HL-60 (cell line): ENCODE measurements around the gene AKAP14.

Experiments used
- DNase-seq, 2 experiments: peaks; one replicate each; pipeline ENCODE4 v3.0.0-alpha.2; 2010 to 2020; ENCODE audit warnings: low read depth in 1 of 2, low spot score in 1 of 2
- H3K27ac ChIP-seq: fragments of 250-450 bp; sonication (Bioruptor Pico); replicated peaks from 2 replicates; pipeline ENCODE4 v1.5.1; 2020; ENCODE audit warnings: mild to moderate bottlenecking, moderate library complexity
- H3K27me3 ChIP-seq: fragments of 250-450 bp; sonication (Bioruptor Pico); 2 replicates; pipeline ENCODE4 v1.5.1; 2021; ENCODE audit warnings: mild to moderate bottlenecking, moderate library complexity; ENCODE audit not compliant: insufficient read depth, poor library complexity, severe bottlenecking
- H3K4me3 ChIP-seq: replicated peaks from 2 replicates; pipeline ENCODE4 v1.5.1; 2011; ENCODE audit warnings: mild to moderate bottlenecking, control low read depth, low read length; ENCODE audit not compliant: insufficient read depth
- GABPA ChIP-seq: IDR thresholded peaks from 2 replicates; pipeline ENCODE4 v1.6.1; 2012; ENCODE audit warnings: low read depth
- POLR2AphosphoS5 ChIP-seq: IDR thresholded peaks from 2 replicates; pipeline ENCODE4 v1.6.1; 2012; ENCODE audit warnings: low read depth
- SPI1 ChIP-seq: IDR thresholded peaks from 2 replicates; pipeline ENCODE4 v1.6.1; 2012; ENCODE audit warnings: low read depth, mild to moderate bottlenecking, borderline replicate concordance
- TF ChIP-seq, protein P1 (sequence below): IDR thresholded peaks from 2 replicates; pipeline ENCODE4 v1.6.1; 2012; ENCODE audit warnings: low read depth; ENCODE audit not compliant: insufficient replicate concordance
- TF ChIP-seq, protein P2 (sequence below): IDR thresholded peaks from one replicate; pipeline ENCODE4 v1.5.1; 2011; ENCODE audit warnings: low read length, control low read depth, inconsistent platforms; ENCODE audit not compliant: insufficient read depth

AKAP14 gene

DNA sequence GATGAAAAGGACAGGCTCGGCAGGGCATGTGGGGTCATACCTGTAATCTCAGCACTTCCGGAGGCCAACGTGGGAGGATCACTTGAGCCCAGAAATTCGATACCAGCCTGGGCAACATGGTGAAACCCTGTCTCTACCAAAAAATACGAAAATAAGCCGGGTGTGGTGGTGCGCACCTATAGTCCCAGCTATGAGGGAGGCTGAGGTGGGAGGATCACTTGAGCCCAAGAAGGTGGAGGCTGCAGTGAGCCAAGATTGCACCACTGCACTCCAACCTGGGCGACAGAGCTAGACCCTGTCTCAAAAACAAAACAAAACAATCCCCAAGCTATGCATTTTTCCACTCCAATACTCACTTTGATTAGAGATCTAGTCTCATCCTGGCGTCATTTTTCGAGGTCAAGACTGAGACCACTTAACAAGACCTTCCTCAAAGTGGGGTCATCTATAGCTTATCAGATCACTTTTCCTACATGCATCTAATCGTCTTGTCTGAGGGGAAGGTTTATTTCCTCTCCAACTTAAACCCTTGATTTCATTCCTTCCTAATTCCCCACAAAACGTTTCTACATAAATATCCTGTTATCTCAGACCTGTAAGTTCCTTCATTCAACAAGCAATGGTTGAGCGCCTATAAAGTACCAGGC lies 46.6 kb downstream of the AKAP14 start:
- no peak for DNase-seq
- H3K27ac ChIP-seq, result peak overlapping the region; percentile 78

DNA sequence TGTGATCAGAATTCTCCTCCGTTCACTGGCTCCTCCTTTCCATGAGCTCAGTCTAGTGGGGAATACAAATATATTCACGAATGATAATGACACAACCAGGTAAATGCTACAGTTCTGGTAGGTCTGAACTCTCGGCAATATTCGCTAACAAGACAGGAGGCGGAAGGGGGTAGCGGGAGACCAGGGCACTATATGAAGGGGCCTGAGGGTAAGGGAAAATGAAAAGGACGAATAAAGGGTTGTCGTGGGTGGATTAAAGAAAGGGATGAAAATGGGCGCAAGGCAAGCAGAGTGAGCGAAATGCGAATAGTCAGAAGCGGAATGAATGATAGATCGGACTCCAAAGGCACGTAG lies 47.1 kb downstream of the AKAP14 start:
- no peak for DNase-seq
- Histone ChIP-seq H3K27ac (peak overlapping the region; percentile 78), H3K27me3 (no peaks in the 10 kb centered on the region), H3K4me3 (peak overlapping the region; percentile 77)
- TF ChIP-seq SPI1, result no peak
- no peak for TF ChIP-seq POLR2AphosphoS5
- TF ChIP-seq, protein P1, sequence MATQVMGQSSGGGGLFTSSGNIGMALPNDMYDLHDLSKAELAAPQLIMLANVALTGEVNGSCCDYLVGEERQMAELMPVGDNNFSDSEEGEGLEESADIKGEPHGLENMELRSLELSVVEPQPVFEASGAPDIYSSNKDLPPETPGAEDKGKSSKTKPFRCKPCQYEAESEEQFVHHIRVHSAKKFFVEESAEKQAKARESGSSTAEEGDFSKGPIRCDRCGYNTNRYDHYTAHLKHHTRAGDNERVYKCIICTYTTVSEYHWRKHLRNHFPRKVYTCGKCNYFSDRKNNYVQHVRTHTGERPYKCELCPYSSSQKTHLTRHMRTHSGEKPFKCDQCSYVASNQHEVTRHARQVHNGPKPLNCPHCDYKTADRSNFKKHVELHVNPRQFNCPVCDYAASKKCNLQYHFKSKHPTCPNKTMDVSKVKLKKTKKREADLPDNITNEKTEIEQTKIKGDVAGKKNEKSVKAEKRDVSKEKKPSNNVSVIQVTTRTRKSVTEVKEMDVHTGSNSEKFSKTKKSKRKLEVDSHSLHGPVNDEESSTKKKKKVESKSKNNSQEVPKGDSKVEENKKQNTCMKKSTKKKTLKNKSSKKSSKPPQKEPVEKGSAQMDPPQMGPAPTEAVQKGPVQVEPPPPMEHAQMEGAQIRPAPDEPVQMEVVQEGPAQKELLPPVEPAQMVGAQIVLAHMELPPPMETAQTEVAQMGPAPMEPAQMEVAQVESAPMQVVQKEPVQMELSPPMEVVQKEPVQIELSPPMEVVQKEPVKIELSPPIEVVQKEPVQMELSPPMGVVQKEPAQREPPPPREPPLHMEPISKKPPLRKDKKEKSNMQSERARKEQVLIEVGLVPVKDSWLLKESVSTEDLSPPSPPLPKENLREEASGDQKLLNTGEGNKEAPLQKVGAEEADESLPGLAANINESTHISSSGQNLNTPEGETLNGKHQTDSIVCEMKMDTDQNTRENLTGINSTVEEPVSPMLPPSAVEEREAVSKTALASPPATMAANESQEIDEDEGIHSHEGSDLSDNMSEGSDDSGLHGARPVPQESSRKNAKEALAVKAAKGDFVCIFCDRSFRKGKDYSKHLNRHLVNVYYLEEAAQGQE, result no peak
- TF ChIP-seq, protein P2, sequence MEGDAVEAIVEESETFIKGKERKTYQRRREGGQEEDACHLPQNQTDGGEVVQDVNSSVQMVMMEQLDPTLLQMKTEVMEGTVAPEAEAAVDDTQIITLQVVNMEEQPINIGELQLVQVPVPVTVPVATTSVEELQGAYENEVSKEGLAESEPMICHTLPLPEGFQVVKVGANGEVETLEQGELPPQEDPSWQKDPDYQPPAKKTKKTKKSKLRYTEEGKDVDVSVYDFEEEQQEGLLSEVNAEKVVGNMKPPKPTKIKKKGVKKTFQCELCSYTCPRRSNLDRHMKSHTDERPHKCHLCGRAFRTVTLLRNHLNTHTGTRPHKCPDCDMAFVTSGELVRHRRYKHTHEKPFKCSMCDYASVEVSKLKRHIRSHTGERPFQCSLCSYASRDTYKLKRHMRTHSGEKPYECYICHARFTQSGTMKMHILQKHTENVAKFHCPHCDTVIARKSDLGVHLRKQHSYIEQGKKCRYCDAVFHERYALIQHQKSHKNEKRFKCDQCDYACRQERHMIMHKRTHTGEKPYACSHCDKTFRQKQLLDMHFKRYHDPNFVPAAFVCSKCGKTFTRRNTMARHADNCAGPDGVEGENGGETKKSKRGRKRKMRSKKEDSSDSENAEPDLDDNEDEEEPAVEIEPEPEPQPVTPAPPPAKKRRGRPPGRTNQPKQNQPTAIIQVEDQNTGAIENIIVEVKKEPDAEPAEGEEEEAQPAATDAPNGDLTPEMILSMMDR, result no peak
- TF ChIP-seq GABPA, result no peak

More for the DNA sequence above, 46.6 kb downstream of the AKAP14 start:
- no peaks in the 10 kb centered on the region for H3K27me3 ChIP-seq
- TF ChIP-seq POLR2AphosphoS5, result no peak
- no peak for TF ChIP-seq GABPA
- TF ChIP-seq, protein P2, result no peak
- TF ChIP-seq, protein P1, result no peak
- no peak for TF ChIP-seq SPI1
- peak overlapping the region; percentile 77 for H3K4me3 ChIP-seq

DNA sequence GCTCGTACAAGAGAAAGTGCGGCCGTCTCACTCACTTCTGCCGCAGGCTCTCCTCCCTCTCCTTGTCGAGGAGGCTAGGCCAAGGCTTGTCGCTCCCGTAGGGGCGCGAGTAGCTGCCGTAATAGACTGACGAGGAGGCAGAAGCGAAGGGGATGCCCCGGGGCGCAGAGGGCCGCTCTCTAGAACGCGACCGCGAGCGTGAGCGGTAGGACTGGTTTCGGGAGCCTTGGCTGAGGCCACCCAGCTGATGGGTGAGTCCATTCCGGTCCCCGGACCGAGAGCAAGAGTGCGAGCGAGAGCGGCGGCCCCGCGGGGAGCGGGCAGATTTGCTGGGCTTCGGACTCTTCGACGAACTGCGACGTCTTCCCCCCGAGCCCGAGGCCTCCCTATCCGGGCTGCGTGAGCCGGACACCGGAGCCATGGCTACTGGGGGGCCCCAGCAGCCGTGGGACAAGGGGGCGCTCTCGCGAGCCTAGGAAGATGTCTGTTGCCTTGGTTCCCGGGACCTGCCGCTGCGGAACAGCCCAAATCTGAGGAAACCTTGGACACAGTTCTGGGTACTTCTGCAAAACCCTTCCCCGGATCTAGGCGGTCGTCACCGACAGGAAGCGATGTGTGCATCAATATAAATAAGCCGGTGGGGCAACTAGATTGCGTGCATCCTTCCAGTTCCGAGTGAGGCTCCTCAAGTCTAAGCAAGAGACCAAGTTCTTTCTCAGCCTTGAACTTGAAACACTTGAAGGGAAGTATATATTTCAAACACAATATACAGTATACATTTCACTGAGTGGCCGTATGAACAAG lies 47.7 kb downstream of the AKAP14 start, which contains the start of gene NKAP:
Gene NKAP, minus strand, starts transcription at position 567 of the 804 bp plus-strand sequence. Its CDS starts 146 bp downstream, at position 421.
- H3K27ac ChIP-seq, result peak within 1 kb of the TSS; percentile 78
- H3K4me3 ChIP-seq, result peak within 1 kb of the TSS; percentile 77
- no peaks in the 10 kb centered on the region for H3K27me3 ChIP-seq
- peak; percentile 78 to 88 for DNase-seq
- TF ChIP-seq GABPA (peak; percentile 96), SPI1 (peak; percentile 55; the same call in 1 of the 2 replicates), POLR2AphosphoS5 (no peak)
- TF ChIP-seq, protein P2, result no peak
- TF ChIP-seq, protein P1, result no peak
